Measurements from ENCODE around the gene MAP1S. TPM values are rescaled to one million over a fixed set of nuclear protein-coding genes. Genes with fewer than 3 reads are reported as not detected.
A peak's percentile ranks its signal among the peaks of the same experiment; 100 is the strongest.

The MAP1S gene
- total and polyA plus RNA-seq, 2 of the 8 experiments (the other 6 are each of a cell fraction or from before 2014, with no cell fraction given) = 66.7 to 115 TPM

- TF ChIP-seq NANOG (IDR thresholded peaks at IDR 0.05; ENCODE audit: insufficient read depth, low read depth, low read length, poor library complexity, severe bottlenecking) = peak; percentile 2
- TF ChIP-seq TCF12 (IDR thresholded peaks at IDR 0.05; ENCODE audit: low read depth, low read length) = no peak
- TF ChIP-seq SIN3A (conservative IDR thresholded peaks at IDR 0.05 in 1 of 2, IDR thresholded peaks at IDR 0.05 in 1 of 2; ENCODE audit: low read depth in 1 of 2, low read length in 2 of 2) = peak; percentile 97 to 99
- peak; percentile 33 to 59; a peak in 2 of 4 replicates for TF ChIP-seq HDAC2 (IDR thresholded peaks at IDR 0.05; ENCODE audit: borderline replicate concordance in 1 of 2, low read depth in 2 of 2, low read length in 2 of 2)
- TF ChIP-seq RXRA (IDR thresholded peaks at IDR 0.05; ENCODE audit: insufficient read depth, low read depth, low read length) = no peak
- no peak for TF ChIP-seq SUZ12 (IDR thresholded peaks at IDR 0.05; ENCODE audit: low read length)
- peak; percentile 67; the same call in 1 of the 2 replicates for TF ChIP-seq GABPA (IDR thresholded peaks at IDR 0.05; ENCODE audit: borderline replicate concordance, insufficient read depth, low read length)
- TF ChIP-seq, protein P1, sequence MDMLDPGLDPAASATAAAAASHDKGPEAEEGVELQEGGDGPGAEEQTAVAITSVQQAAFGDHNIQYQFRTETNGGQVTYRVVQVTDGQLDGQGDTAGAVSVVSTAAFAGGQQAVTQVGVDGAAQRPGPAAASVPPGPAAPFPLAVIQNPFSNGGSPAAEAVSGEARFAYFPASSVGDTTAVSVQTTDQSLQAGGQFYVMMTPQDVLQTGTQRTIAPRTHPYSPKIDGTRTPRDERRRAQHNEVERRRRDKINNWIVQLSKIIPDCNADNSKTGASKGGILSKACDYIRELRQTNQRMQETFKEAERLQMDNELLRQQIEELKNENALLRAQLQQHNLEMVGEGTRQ (IDR thresholded peaks at IDR 0.05; ENCODE audit: low read length) = no peak
- 0 out of 3 replicates have a peak, but pooled peaks of 1 of the 2 experiments have one; percentile 19 for TF ChIP-seq POLR2A (IDR thresholded peaks at IDR 0.05; ENCODE audit: control extremely low read depth in 1 of 2, low read depth in 2 of 2, low read length in 2 of 2)
- TF ChIP-seq TBP (IDR thresholded peaks at IDR 0.05; ENCODE audit: low read depth, low read length) = peak; percentile 21; the same call in 1 of the 2 replicates
- TF ChIP-seq TAF7 (optimal IDR thresholded peaks at IDR 0.05; ENCODE audit: borderline replicate concordance, low read depth, low read length) = no peak
- TF ChIP-seq YY1 (IDR thresholded peaks at IDR 0.05; ENCODE audit: low read depth, low read length) = peak; percentile 98
- TF ChIP-seq TAF1 (IDR thresholded peaks at IDR 0.05; ENCODE audit: low read depth, low read length) = peak; percentile 51; the same call in 1 of the 2 replicates
- no peak for TF ChIP-seq SIRT6 (IDR thresholded peaks at IDR 0.05; ENCODE audit: low read length)
These were observed 31.2 kb upstream of the MAP1S start, which contains the start of gene UNC13A (continued) for GRCh38 chr19:17687857-17688784.
